Left lung (tissue), 10 donors: ENCODE results near the gene VWA3A. TPM values are rescaled to one million over a fixed set of nuclear protein-coding genes. Genes with fewer than 3 reads are reported as not detected.
"Not testable (repeated sequence)": the region's sequence is repeated elsewhere in the genome, so short reads cannot be mapped to it uniquely, and the experiment has no call there.

ENCODE experiments used
- ATAC-seq: fragments of 200-7000 bp; cut with Tn5 transposase; one replicate; pipeline ENCODE4 v1.9.1; 2020; ENCODE audit warnings: moderate library complexity
- DNase-seq, 4 donors: peaks; one replicate each; pipeline ENCODE4 v3.0.0-alpha.2; 2013 to 2020
- H3K27ac ChIP-seq, 2 donors: fragments of 200-600 bp; sonication (generic) in 1 of 2; one replicate each; pipeline versions ENCODE4 v1.5.0 to v1.8.0; 2020 to 2021
- H3K27me3 ChIP-seq, 2 donors: fragments of 200-600 bp; sonication (generic) in 1 of 2; one replicate each; pipeline versions ENCODE4 v1.5.0 to v1.8.0; 2020 to 2021
- H3K36me3 ChIP-seq, 2 donors: fragments of 200-600 bp; sonication (generic) in 1 of 2; one replicate each; pipeline versions ENCODE4 v1.5.0 to v1.8.0; 2020 to 2021
- H3K4me1 ChIP-seq, 2 donors: fragments of 200-600 bp; one replicate each; pipeline ENCODE4 v1.8.0; 2021
- H3K4me3 ChIP-seq, 2 donors: fragments of 200-600 bp; sonication (generic) in 1 of 2; one replicate each; pipeline versions ENCODE4 v1.5.0 to v1.8.0; 2020 to 2021; ENCODE audit warnings: mild to moderate bottlenecking in 1 of 2
- H3K9me3 ChIP-seq, 2 donors: fragments of 200-600 bp; sonication (generic) in 1 of 2; one replicate each; pipeline versions ENCODE4 v1.5.0 to v1.8.0; 2020 to 2021
- intact Hi-C, 2 donors: fragments of 100-400 bp; cut with DNase I; formaldehyde crosslinking; loops; one replicate each; pipeline versions ENCODE4 v1.11.2 to v1.14.2; 2022
- polyA plus RNA-seq, 6 donors: library from polyadenylated mRNA; unstranded; fragments of 120-200 nt; gene quantifications; one replicate each; pipeline ENCODE4 v1.2.1, GENCODE V29; 2013; ENCODE audit not compliant: insufficient read length in 6 of 6
- total RNA-seq, 2 donors: library from RNA; stranded (reverse); fragmentation: NEBNext Ultra II Directional; extraction: Animal tissue kit (Norgen Biotek cat#: 25700); gene quantifications; one replicate each; pipeline ENCODE4 v1.2.1, GENCODE V29; 2021
- TF ChIP-seq, protein P1 (sequence below), 2 donors: fragments of 200-600 bp; sonication (generic) in 1 of 2; IDR thresholded peaks; one replicate each; pipeline versions ENCODE4 v1.5.0 to v1.8.0; 2021; ENCODE audit warnings: antibody characterized with exemption in 2 of 2
- donor health status: DM: no; HTN: yes; CAD: no.
- donor health status: DM: no; HTN: no; CAD: no.

Gene VWA3A
- total and polyA plus RNA-seq, 8 donors = 0.12 to 7.1 (median 4.9) TPM

DNA sequence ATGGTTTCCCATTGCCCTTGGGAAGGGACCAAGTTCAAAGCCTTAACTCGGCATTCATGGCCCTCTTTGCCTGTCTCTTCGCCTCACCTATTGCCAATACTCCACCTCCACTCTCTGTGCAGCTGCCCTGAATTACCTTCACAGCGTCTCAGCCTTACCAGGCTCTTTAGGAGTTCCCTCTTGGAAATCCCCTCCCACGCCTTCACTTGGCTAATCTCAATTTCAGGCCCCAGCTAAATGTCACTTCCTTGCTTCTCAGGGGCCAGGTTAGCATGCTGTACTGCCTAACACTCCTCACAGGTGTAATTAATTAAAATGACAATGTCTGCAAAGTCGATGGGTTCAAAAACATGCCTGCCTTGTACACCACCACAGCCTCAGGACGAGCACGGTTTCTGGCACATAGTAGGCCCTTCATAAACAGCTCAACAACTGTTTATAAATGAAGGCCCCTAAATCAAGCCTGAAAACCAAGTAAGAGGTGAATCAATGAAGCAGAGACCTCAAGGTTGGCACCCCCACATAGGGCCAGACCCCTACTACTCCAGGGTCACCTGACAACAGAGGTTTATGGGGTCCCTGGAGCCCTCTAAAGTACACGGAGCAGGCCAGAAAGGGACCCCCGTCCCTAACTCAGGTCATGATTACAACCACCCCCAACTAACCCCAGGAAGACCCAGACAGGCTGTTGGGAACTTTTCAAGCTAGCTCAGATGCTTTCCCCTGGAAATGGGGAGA lies 102.5 kb downstream of the VWA3A start:
- peak overlapping the region in 1 of 2 donors; percentile 70 for H3K27ac ChIP-seq
- no peak for DNase-seq
- no peak for ATAC-seq
- H3K4me3 ChIP-seq = no peak overlapping the region
- peaks cover 12 to 35% of the 10 kb centered on the region in 2 donors for H3K4me1 ChIP-seq
- no peaks in the 10 kb centered on the region for H3K36me3 ChIP-seq
- H3K9me3 ChIP-seq = no peaks in the 10 kb centered on the region
- TF ChIP-seq, protein P1, sequence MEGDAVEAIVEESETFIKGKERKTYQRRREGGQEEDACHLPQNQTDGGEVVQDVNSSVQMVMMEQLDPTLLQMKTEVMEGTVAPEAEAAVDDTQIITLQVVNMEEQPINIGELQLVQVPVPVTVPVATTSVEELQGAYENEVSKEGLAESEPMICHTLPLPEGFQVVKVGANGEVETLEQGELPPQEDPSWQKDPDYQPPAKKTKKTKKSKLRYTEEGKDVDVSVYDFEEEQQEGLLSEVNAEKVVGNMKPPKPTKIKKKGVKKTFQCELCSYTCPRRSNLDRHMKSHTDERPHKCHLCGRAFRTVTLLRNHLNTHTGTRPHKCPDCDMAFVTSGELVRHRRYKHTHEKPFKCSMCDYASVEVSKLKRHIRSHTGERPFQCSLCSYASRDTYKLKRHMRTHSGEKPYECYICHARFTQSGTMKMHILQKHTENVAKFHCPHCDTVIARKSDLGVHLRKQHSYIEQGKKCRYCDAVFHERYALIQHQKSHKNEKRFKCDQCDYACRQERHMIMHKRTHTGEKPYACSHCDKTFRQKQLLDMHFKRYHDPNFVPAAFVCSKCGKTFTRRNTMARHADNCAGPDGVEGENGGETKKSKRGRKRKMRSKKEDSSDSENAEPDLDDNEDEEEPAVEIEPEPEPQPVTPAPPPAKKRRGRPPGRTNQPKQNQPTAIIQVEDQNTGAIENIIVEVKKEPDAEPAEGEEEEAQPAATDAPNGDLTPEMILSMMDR (IDR thresholded peaks at IDR 0.05) = no peak
- H3K27me3 ChIP-seq = no peaks in the 10 kb centered on the region
- intact Hi-C loops = loop anchor here in 1 of 2 donors (5.0 kb wide), 1 partner anchor 102 kb away; the partner anchor contains the start of gene POLR3E

DNA sequence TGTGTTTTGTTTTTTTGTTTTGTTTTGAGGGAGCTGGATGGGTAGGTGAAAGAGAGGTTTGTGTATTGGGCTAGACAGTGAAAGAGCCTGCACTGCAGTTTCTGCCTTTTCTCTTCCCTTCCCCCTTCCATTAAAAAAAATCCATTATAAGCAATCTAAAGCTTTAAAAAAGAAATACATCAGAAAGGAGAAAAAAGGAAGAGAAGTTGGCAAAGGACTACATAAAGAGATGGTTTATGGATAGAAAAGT lies 103.0 kb downstream of the VWA3A start:
- peaks cover 12 to 32% of the 10 kb centered on the region in 2 donors for H3K4me1 ChIP-seq
- intact Hi-C loops = loop anchor here in 1 of 2 donors (5.0 kb wide), 1 partner anchor 102 kb away; the partner anchor contains the start of gene POLR3E
- DNase-seq (no peak), ATAC-seq (no peak)
- TF ChIP-seq, protein P1 (IDR thresholded peaks at IDR 0.05) = no peak
- H3K4me3 ChIP-seq = peak overlapping the region in 1 of 2 donors; percentile 53
- H3K27ac ChIP-seq = peak overlapping the region; percentile 70 to 88
- no peaks in the 10 kb centered on the region for H3K36me3 ChIP-seq
- H3K27me3 ChIP-seq = no peaks in the 10 kb centered on the region
- no peaks in the 10 kb centered on the region for H3K9me3 ChIP-seq

DNA sequence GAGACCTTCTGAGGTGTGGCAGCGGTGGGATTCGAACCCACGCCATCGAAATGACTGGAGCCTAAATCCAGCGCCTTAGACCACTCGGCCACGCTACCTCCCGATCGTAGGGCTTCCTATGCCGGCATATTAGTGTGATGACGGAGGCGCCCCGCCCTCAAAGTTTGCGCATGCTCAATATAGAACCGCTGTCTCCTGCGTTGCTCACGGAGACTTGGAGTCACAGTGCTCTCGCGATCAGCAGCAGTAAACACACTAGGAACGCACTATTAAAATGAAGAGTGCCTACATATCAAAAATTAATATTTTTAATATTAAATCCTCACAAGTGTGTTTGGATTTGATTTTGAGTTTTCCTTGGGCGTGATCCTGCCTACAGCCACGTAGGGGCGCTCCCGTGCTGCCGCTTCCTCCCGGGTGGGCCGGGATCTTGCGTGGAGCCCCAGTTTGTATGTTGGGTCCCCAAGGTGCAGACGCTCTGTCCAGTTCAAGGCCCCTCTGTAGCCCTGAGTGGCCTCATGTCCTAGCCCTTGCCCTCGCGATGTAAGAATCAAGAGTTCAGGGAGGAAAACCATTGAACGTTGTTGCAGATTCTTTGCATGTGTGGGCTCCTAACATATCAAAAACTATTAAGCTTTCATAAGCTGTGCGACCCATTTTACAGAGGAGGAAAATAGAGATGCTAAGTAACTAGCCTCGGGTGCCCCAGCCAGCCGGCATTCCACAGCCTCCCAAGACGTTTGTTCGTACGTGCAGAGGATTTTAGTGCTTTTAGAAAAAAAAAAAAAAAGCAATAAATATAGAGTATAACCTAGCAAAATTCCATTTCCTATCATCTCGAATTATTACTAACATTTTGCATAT lies 103.6 kb downstream of the VWA3A start:
- intact Hi-C loops = loop anchor here in 1 of 2 donors (5.0 kb wide), 1 partner anchor 101 kb away; the partner anchor contains the start of gene POLR3E
- Histone ChIP-seq H3K9me3 (no peaks in the 10 kb centered on the region), H3K4me3 (peak overlapping the region; percentile 40 to 53), H3K27me3 (no peaks in the 10 kb centered on the region), H3K36me3 (no peaks in the 10 kb centered on the region), H3K4me1 (peaks cover 12 to 32% of the 10 kb centered on the region in 2 donors), H3K27ac (peak overlapping the region; percentile 70 to 88)
- TF ChIP-seq, protein P1 (IDR thresholded peaks at IDR 0.05) = peak; percentile 75 to 92
- ATAC-seq (peak; percentile 42), DNase-seq (peak; percentile 88 to 95 (median 93))

DNA sequence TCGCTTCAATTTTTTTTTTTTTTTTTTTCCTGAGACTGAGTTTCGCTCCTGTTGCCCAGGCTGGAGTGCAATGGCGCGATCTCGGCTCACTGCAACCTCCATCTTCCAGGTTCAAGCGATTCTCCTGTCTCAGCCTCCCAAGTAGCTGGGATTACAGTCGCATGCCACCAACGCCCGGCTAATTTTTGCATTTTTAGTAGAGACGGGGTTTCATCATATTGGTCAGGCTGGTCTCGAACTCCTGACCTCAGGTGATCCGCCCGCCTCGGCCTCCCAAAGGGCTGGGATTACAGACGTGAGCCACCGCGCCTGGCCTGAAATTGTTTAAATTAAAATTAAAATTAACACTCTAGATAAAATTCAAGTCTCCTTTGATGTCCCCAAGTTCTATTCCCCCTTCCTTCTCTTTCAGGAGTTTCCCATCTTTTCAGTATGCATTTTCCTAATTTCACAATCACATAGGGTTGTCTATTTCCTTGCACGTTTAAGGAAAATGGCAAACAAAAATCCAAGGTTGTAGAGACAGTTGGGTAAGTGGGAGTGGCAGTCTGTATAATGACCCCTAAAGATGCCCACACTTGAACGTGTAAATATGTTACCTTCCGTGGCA lies 104.3 kb downstream of the VWA3A start:
- DNase-seq = not testable (repeated sequence)
- peak overlapping the region; percentile 40 to 53 for H3K4me3 ChIP-seq
- H3K4me1 ChIP-seq = peaks cover 12 to 29% of the 10 kb centered on the region in 2 donors

DNA sequence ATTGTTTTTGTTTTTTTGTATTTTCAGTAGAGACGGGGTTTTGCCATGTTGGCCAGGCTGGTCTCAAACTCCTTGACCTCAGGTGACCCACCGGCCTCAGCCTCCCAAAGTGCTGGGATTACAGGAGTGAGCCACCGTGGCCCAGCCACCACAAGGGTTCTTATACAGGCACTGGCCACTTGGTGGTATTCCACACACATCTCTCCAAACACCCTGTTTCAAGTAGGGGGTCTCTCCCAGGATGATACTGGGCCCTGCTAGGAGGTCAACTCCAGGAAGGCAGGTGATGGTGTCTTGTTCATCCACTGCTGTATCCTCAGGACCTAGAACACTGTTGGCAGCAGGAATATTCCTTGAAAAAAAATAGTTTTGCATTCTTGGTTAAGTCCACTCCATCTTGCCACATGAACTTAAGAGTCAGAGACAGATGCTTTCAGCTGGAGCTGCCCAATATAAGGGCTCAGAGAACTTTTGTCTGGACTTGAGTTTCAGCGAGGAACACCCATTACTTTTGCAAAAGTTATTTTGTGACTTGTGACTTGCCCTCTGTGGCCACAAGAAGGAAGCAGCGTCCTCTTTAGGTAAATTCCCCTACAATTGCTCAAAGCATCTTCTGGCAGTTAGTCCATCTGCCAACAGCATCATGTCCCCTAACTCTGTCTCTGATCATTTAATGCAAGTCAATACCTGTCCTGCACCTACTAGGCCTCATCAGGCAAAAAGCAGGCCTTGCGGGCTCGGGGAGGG lies 106.4 kb downstream of the VWA3A start:
- H3K36me3 ChIP-seq = no peaks in the 10 kb centered on the region
- peak overlapping the region; percentile 74 to 77 for H3K27ac ChIP-seq
- intact Hi-C loops = loop anchor here in 1 of 2 donors (5.0 kb wide), 1 partner anchor 99 kb away; the partner anchor contains the start of gene POLR3E
- no peak overlapping the region for H3K4me3 ChIP-seq
- no peak for DNase-seq
- peaks cover 0 to 16% of the 10 kb centered on the region in 2 donors for H3K4me1 ChIP-seq
- TF ChIP-seq, protein P1 (IDR thresholded peaks at IDR 0.05) = no peak
- no peak for ATAC-seq
- no peaks in the 10 kb centered on the region for H3K27me3 ChIP-seq
- H3K9me3 ChIP-seq = no peaks in the 10 kb centered on the region

More for the DNA sequence above, 104.3 kb downstream of the VWA3A start:
- not testable (repeated sequence) for H3K9me3 ChIP-seq, ATAC-seq, H3K27me3 ChIP-seq, H3K27ac ChIP-seq, H3K36me3 ChIP-seq
- intact Hi-C loops = loop anchor here in 1 of 2 donors (5.0 kb wide), 1 partner anchor 101 kb away; the partner anchor contains the start of gene POLR3E
